CD4-positive, alpha-beta T cell (primary cell): ENCODE data around the gene TMC2. TPM values are rescaled to one million over a fixed set of nuclear protein-coding genes. Genes with fewer than 3 reads are reported as not detected.

Experiments
- ATAC-seq: fragments of 200-7000 bp; cut with Tn5 transposase; one replicate; pipeline ENCODE4 v1.10.0; 2022; ENCODE audit warnings: mild to moderate bottlenecking; ENCODE audit not compliant: poor library complexity
- CTCF ChIA-PET: fragments of 350-600 bp; sonication (Branson Sonifier 250); formaldehyde crosslinking; loops from one replicate; lab custom pipeline; 2021; ENCODE audit warnings: antibody characterized with exemption, inconsistent platforms; lab: Charles Lee
- POLR2A ChIA-PET: fragments of 350-600 bp; sonication (Branson Sonifier 250); formaldehyde crosslinking; loops from one replicate; lab custom pipeline; 2021; ENCODE audit warnings: antibody characterized with exemption, inconsistent platforms; lab: Charles Lee
- DNase-seq, 14 experiments: peaks; one replicate each; pipeline ENCODE4 v3.0.0-alpha.2; 2013 to 2020; ENCODE audit warnings: mixed read lengths in 2 of 14
- H3K27ac ChIP-seq, 2 donors: one replicate each; pipeline versions ENCODE4 v1.5.1 to v1.7.0; 2013; ENCODE audit warnings: low read length in 2 of 2, low read depth in 1 of 2, mild to moderate bottlenecking in 1 of 2
- H3K27me3 ChIP-seq, 2 experiments: 1 replicate in 1 of 2; 2 replicates in 1 of 2; pipeline versions ENCODE4 v1.6.1 to v1.7.0; 2013; ENCODE audit warnings: low read length in 2 of 2, control low read depth in 1 of 2, mild to moderate bottlenecking in 1 of 2, moderate library complexity in 1 of 2; ENCODE audit not compliant: insufficient read depth in 2 of 2, control insufficient read depth in 1 of 2
- H3K36me3 ChIP-seq: one replicate; pipeline ENCODE4 v1.6.1; 2013; ENCODE audit warnings: low read length, control low read depth; ENCODE audit not compliant: insufficient read depth
- H3K4me1 ChIP-seq: one replicate; pipeline ENCODE4 v1.6.1; 2013; ENCODE audit warnings: low read length, control low read depth; ENCODE audit not compliant: insufficient read depth
- H3K4me3 ChIP-seq: one replicate; pipeline ENCODE4 v1.5.1; 2013; ENCODE audit warnings: mild to moderate bottlenecking, low read length, moderate library complexity
- H3K9me3 ChIP-seq, 2 experiments: 1 replicate in 1 of 2; 2 replicates in 1 of 2; pipeline versions ENCODE4 v1.6.1 to v1.7.0; 2013; ENCODE audit warnings: low read length in 2 of 2, mild to moderate bottlenecking in 2 of 2, control low read depth in 1 of 2, moderate library complexity in 1 of 2; ENCODE audit not compliant: control insufficient read depth in 1 of 2, insufficient read depth in 1 of 2
- H3K27ac Mint-ChIP-seq: one replicate; pipeline ENCODE4 v1.8.0; 2020; ENCODE audit warnings: mixed read lengths
- H3K27me3 Mint-ChIP-seq: one replicate; pipeline ENCODE4 v1.8.0; 2021; ENCODE audit warnings: mixed read lengths
- H3K36me3 Mint-ChIP-seq: one replicate; pipeline ENCODE4 v1.8.0; 2021; ENCODE audit warnings: low read depth, mixed read lengths
- H3K4me1 Mint-ChIP-seq: one replicate; pipeline ENCODE4 v1.8.0; 2021; ENCODE audit warnings: low read depth, mixed read lengths
- H3K4me3 Mint-ChIP-seq: one replicate; pipeline ENCODE4 v1.8.0; 2020; ENCODE audit warnings: mild to moderate bottlenecking, mixed read lengths
- H3K9me3 Mint-ChIP-seq: one replicate; pipeline ENCODE4 v1.8.0; 2020; ENCODE audit warnings: mixed read lengths
- intact Hi-C, 2 experiments: fragments of 100-400 bp; cut with DNase I in 1 of 2; cut with micrococcal nuclease in 1 of 2; formaldehyde crosslinking; loops; one replicate each; pipeline versions ENCODE4 v1.15.1 to v1.9.0; 2023 to 2025; cut with DNase I, micrococcal nuclease
- microRNA-seq: library from miRNA; unstranded; fragments of <30 nt; microRNA quantifications from one replicate; pipeline ENCODE4 v1.2.0, GENCODE V29; 2021; ENCODE audit warnings: borderline microRNAs expressed, borderline replicate concordance
- total RNA-seq, 174 experiments: library from RNA in 2 of 174; stranded (reverse) in 2 of 174; gene quantifications; one replicate each; pipeline ENCODE4 v1.2.3 and lab custom pipeline; 2021 to 2026
- TF ChIP-seq, protein P1 (sequence below): fragments of 200-600 bp; IDR thresholded peaks from one replicate; pipeline ENCODE4 v1.8.0; 2022; ENCODE audit warnings: antibody characterized with exemption, mild to moderate bottlenecking

The TMC2 gene
- total RNA-seq, 2 experiments from 2014 or later = not detected

DNA sequence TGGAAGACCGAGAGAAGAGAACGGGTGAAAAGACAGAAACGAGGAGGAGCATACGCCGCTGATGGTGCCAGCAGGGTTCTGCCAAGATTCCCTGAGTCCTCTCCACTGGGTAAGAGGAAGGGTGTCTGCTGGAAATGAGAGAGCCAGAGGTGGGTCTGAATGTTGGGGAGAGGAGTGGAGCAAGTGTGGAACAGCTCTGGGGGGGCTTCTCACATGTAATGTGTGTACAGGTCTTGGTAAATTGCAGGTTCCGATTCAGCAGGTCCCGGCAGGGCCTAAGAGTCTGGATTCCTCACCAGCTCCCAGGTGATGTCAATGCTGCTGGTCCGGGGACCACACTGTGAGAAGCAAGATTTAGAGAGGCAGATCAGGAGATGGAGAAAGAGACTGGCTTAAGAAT is 154.8 kb downstream of the TMC2 start:
- H3K9me3 Mint-ChIP-seq = no peaks in the 10 kb centered on the region
- ATAC-seq (no peak), DNase-seq (no peak)
- H3K4me1 Mint-ChIP-seq = peaks cover 30% of the 10 kb centered on the region
- no peak overlapping the region for H3K27ac ChIP-seq
- intact Hi-C loops = no loop called here
- peak overlapping the region; percentile 48 for H3K27ac Mint-ChIP-seq
- POLR2A ChIA-PET = interaction anchor here (3.6 kb wide), 1 partner anchor 50 kb away, joined by 29 read pairs; no protein-coding TSS in a partner anchor
- CTCF ChIA-PET = interaction anchor here (1.3 kb wide), 1 partner anchor 161 kb away, joined by 3 read pairs; no protein-coding TSS in a partner anchor
- peaks cover 50% of the 10 kb centered on the region for H3K27me3 Mint-ChIP-seq
- H3K4me1 ChIP-seq = peaks cover 31% of the 10 kb centered on the region
- no peak overlapping the region for H3K4me3 ChIP-seq
- TF ChIP-seq, protein P1, sequence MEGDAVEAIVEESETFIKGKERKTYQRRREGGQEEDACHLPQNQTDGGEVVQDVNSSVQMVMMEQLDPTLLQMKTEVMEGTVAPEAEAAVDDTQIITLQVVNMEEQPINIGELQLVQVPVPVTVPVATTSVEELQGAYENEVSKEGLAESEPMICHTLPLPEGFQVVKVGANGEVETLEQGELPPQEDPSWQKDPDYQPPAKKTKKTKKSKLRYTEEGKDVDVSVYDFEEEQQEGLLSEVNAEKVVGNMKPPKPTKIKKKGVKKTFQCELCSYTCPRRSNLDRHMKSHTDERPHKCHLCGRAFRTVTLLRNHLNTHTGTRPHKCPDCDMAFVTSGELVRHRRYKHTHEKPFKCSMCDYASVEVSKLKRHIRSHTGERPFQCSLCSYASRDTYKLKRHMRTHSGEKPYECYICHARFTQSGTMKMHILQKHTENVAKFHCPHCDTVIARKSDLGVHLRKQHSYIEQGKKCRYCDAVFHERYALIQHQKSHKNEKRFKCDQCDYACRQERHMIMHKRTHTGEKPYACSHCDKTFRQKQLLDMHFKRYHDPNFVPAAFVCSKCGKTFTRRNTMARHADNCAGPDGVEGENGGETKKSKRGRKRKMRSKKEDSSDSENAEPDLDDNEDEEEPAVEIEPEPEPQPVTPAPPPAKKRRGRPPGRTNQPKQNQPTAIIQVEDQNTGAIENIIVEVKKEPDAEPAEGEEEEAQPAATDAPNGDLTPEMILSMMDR = no peak
- H3K27me3 ChIP-seq = peaks cover 24 to 26% of the 10 kb centered on the region in 2 experiments
- peak overlapping the region; percentile 92 for H3K4me3 Mint-ChIP-seq
- no peaks in the 10 kb centered on the region for H3K36me3 ChIP-seq
- peaks cover 0 to 11% of the 10 kb centered on the region in 2 experiments for H3K9me3 ChIP-seq
- H3K36me3 Mint-ChIP-seq = peaks cover 4% of the 10 kb centered on the region

Small RNA genes within 50 kb of the gene (microRNA-seq; reads per million reads assigned to microRNA genes)
- gene MIR1292 = 9.8 reads per million, percentile 37 among the genes with 10 or more reads in this experiment

Other genes starting within 250 kb of the TMC2 start
- not detected for gene TGM3, start 240.6 kb upstream of the TMC2 start, total RNA-seq
- not detected for gene TGM6, start 155.7 kb upstream of the TMC2 start, total RNA-seq
- 100 to 1,000 TPM; 146 to 147 TPM for gene SNRPB, start 65.8 kb upstream of the TMC2 start, total RNA-seq
- gene ZNF343, start 27.7 kb upstream of the TMC2 start, total RNA-seq = 1 to 10 TPM; 5.0 to 5.1 TPM
- gene NOP56, start 116.1 kb downstream of the TMC2 start, total RNA-seq = 100 to 1,000 TPM; 261 to 262 TPM
- gene IDH3B, start 127.6 kb downstream of the TMC2 start, total RNA-seq = 100 to 1,000 TPM; 171 to 181 TPM
- 1 to 10 TPM; 4.2 to 5.1 TPM for gene EBF4, start 156.2 kb downstream of the TMC2 start, total RNA-seq